Stimulated activated CD4-positive, alpha-beta T cell treated with anti-CD3 and anti-CD28 coated beads, Interleukin-1b, Interleukin-23, amount 100 ng/mL, for 48 hours (primary cell): ENCODE results near the gene BCAR3.
"Not testable (repeated sequence)": the region's sequence is repeated elsewhere in the genome, so short reads cannot be mapped to it uniquely, and the experiment has no call there.

Source experiments
- DNase-seq: peaks from one replicate; pipeline ENCODE4 v3.0.0-alpha.2; 2020

The BCAR3 gene

DNA sequence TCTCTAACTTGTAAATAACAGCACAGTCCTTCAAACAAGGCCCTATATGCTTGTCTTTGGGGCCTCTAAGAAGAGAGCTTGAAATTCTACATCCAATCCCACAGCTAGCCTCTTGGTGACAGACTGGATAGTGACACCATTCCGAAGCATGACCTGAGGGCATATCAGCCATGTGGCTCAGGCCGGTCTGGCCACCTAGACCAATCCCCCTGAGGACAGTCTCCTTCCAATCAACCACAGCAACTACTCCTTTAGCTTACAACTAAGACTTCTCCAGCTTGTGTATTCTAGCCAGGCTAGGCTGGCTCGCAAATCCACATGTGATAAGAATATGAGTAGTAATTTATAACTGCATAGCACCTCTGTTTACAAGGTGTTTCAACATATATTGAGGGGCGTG is 14.0 kb downstream of the BCAR3 start:
- no peak for DNase-seq

- no peak for DNase-seq
Observed at GRCh38 chr1:93666613-93667384, 14.8 kb downstream of the BCAR3 start.

DNA sequence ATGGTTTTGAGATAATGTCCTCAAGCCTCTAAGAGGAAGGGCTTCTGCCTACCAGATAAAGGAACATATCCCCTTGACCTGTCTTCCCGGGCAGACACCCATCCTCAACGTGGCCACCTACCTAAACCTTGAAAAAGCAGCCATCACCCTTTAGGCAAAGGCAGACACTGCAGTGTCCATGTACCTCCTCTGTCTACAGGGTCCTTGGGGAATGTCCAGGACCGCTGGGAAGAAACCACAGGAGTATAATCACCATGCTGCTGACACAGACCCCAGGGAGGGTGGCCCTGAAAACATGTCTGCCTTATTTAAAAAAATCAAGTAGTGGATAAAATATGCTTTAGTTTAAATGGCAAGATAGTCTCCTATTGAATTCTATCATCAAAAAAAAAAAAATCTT is 16.6 kb downstream of the BCAR3 start:
- DNase-seq: no peak

DNA sequence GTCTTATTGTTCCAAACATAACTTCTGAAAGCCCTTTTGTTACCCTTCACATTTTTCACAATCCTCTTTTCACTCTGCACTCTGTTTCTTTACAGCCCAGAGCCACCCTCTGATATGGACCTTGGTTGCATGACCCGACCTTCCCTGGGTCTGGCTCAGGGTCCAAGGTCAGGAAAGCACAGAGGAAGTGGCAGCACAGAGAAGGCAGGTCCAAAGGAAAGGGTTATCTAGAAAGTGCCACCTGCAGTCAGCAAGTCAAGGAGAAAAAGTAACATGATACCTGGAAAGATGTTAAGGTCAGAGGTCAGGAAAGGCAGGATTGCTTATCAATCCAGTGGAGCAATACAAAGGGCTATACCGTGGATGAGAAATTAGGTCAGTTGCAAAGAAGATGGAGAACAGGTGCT is 18.4 kb downstream of the BCAR3 start:
- DNase-seq: no peak

DNA sequence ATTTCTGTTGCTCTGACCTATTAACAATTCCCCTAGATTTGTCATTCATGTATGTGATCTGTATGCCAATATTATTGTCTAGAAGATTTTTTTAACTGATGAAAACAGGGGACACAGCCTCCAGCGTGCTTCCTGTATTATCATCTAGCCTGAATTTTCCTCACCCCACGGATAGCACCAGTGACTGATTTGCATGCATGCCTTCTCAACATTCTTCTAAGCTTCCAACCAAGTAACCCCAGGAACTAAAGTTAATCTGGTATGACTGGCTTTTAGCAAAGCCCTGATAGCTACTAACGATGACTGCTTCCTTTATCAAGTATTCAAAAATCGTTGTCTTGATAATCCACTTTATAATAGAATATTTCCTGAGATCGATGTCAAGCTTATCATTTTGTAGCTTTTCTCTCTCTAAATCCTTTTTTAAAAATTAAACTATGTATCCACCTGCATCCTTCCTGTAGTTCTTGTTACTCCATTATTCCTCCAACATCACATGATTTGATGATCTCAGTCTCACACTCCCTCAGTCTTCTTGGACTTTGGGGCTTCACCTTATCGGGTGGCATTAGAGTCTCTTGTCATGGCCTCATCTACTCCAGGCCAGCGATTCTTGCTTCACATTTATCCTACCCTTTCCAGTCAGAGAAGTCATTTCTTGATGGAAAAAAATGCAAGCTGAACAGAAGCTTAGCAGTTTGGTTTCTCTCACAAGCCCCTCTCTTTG is 19.0 kb downstream of the BCAR3 start:
- no peak for DNase-seq

DNA sequence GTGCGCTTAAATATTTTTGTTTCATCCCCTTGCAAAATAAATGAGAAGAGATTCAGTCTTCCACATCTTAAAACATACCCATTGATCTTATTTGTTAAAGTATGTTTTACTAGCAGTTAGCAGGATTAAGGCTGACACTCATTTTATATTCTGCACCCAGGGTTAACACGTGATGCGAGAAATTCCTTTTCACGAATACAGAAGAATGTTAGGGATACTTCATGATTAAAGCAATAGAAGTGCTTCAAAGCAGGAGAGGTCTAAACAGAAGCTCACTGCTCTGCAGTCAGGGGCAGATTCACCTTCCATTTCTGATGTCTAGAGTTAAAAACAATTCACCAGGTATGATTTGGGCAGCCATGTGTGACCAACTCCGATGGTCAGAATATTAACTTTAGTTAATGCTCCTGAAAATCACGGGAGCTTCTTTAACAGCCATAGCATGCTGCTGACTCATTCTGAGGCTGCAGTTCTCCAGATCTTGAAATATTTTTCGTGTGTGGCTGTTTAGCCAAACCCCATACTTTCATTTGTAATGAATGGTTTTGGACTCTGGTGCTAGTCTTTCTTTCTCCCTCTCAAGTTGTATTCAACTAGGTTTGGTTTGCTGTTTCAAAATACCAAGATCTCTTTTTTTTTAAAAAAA is 19.7 kb downstream of the BCAR3 start:
- no peak for DNase-seq

DNA sequence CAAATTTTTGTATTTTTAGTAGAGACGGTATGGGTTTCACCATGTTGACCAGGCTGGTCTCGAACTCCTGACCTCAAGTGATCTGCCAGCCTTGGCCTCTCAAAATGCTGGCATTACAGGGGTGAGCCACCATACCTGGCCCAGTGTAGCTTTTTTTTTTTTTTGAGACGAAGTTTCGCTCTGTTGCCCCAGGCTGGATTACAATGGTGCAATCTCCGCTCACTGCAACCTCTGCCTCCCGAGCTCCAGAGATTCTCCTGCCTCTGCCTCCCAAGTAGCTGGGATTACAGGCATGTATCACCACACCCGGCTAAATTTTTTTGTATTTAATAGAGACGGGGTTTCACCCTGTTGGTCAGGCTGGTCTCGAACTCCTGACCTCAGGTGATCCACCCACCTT is 20.3 kb downstream of the BCAR3 start:
- DNase-seq: not testable (repeated sequence)

DNA sequence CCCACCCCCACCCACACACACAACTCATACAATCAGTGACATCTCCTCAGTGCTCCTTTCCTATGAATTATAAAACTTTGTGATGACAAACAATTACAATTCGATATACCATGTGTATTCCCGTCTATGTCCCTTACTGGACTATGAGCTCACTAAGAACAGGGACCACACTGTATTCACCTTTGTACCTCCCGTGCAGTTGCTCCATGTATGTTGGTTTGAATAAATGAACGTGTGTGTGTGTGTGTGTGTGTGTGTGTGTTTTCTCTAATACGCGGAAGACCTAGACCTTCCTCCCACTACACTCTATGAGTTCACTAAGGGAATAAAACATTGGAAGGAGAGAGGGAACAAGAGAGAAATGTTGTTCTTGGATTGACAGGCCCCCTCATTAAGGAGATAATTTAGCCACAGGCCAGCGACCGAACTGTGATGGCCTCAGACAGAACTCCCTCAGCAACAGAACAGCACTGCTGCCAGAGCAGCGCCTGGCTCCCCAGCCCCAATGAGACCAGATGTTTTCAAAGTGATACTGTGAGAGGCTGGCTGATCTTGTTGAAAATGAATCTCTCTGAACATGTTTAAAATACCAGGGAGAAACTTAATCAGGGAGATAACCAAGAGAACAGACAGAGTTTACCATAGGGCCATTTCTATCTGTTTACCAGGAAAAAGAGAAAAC is 21.7 kb downstream of the BCAR3 start:
- no peak for DNase-seq

DNA sequence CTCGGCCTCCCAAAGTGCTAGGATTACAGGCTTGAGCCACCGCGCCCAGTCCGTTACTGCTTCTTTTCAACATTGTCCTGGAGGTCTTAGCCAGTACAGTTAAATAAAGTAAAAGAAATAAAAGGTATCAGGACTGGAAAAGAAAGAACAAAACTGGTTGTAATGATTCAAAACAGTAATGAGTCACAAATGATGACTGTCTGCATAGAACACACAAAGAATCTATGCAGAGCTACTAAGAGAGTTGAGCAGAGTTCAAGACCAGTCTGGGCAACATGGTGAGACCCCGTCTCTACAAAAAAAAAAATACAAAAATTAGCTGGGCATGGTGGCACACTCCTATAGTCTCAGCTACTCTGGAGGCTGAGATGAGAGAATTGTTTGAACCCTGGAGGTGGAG is 23.4 kb downstream of the BCAR3 start:
- no peak for DNase-seq

- no peak for DNase-seq
Observed at GRCh38 chr1:93656491-93656890, 25.1 kb downstream of the BCAR3 start.

GRCh38 chr1:93653656-93654055 is 28.0 kb downstream of the BCAR3 start:
- DNase-seq: no peak

DNA sequence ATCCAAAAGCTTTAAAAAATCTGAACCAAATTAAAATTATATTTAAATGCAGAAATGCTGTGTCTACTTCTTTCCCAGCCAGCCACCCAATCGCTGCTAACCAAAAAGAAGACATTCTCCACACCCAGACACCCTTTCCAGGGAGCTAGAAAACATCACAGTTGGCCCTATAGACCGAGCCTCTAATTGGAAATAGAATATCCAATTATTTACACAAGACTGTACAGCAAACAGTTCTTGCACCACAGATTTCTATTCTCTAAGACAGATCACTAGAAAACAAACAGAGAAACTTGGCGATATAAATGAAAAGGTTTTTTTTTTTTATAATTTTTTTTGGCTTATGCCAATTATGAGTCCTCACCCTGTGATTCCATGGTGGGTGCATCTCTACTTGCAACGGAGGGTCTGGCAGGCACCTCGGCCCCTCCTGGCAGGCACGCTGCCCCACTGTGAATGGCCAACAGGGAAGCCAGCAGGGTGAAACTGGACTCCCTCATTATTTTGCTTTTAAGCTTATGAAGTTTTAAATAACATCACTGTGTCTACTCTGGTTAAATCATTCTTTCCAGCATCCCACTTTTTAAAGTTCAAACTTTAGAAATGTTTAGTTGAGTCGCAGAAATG is 29.2 kb downstream of the BCAR3 start:
- no peak for DNase-seq

DNA sequence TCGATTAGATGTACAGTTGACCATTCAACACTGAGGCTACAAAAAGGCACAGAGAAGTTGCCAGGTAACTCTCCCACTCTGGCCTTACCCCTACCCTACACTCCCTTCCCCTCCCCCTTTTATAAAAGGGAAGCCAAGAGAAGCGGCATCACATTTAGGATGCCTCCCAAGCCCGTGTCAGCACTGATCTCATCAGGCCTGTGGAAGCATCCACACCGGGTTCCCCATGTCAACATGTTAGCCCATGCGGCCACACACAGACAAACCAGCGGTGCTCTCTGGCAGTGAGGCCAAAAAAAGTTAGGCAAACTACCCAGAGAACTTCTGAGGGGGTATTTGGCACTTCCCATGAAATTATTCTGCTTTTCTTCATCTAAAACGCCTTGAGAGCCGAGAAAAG is 29.9 kb downstream of the BCAR3 start:
- no peak for DNase-seq

- DNase-seq: not testable (repeated sequence)
Observed at GRCh38 chr1:93650159-93650558, 31.5 kb downstream of the BCAR3 start.

GRCh38 chr1:93649231-93649630 is 32.4 kb downstream of the BCAR3 start:
- no peak for DNase-seq

GRCh38 chr1:93648656-93649055 is 33.0 kb downstream of the BCAR3 start:
- no peak for DNase-seq

- no peak for DNase-seq
Observed at GRCh38 chr1:93641527-93641926, 40.1 kb downstream of the BCAR3 start.

- no peak for DNase-seq
Observed at GRCh38 chr1:93640656-93641440, 40.8 kb downstream of the BCAR3 start.

GRCh38 chr1:93638981-93639380 is 42.7 kb downstream of the BCAR3 start:
- no peak for DNase-seq

DNA sequence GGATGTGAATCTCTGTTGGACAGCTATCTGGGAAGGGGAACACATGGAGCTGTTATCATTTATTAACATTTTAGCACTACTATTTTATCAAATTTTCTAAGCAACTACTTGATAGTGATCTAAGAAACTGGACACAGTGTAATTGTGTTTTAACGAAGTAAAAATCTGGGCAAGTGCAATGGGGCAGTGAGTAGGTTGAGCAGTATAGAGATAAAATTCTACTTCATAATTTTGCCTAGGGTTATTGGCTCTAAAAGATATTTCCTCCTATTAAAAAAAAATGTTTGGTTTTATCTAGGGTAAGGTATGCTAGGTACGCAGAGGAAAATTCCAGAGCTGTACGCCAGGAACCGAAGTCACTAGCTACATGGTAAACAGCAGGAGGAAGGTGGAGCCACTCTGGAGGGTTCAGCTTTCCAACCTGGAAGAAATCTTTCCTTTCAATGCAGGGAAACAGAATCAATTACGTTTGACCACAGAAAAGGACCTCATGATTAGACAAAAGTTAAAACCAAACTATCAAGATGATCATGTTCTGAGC is 43.3 kb downstream of the BCAR3 start:
- DNase-seq: no peak

DNA sequence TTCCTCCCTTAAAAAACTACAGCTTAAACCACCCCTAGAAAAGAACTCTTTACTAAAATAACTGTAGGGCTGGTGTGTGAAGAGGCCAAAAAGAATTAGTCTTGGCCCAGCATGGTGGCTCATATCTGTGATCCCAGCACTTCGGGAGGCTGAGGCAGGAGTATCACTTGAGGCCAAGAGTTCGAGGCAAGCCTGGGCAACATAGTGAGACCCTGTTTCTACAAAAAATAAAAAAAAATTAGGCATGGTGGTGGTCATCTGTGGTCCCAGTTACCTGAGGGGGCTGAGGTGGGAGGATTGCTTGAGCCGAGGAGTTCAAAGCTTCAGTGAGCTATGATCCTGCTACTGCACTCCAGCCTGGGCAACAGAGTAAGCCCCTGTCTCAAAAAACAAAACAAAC is 44.9 kb downstream of the BCAR3 start:
- no peak for DNase-seq
